Measurements from ENCODE around the gene TSPAN31. TPM values are rescaled to one million over a fixed set of nuclear protein-coding genes. Genes with fewer than 3 reads are reported as not detected.
A peak's percentile ranks its signal among the peaks of the same experiment; 100 is the strongest.

TSPAN31 gene
- total and polyA plus RNA-seq, 9 of the 15 experiments (the other 6 are each of a cell fraction or from before 2014, with no cell fraction given) = 11.3 to 26.4 (median 14.3) TPM

DNA sequence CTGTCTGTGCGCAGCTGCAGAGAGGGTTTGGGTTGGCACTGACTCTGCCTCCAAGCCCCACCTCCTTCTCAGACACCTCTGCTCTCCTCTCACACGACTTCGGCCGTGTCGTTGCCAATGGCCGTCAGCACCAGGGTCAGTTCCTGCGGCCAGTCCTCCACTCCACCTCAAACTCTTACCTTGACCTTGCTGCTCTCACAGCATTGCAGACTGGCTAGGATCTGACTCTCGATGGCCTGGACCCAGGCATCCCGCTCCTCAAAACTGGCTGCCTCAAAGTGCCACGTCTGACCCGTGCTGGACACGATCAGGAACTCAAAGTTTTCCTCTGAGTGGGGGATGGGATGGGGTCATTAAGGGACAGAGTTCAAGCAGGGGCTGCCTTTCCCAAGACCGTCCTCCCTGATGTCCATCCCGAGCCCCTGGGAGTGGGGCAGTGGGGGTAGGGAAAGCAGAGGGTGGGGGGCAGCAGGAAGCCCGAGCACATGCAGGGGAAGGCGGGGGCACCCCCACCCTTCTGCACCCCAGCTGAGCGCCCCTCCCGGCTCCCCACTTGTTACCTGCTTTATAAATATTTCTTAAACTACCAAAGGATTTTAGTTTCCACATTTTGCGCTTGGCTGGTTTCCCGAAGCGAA lies 17.0 kb upstream of the TSPAN31 start:
- peaks cover 0 to 20% of the 10 kb centered on the region in 2 experiments; a peak in 2 of 5 replicates for H3K4me1 ChIP-seq (replicated peaks in 1 of 2; ENCODE audit: control insufficient read depth in 2 of 2, insufficient read depth in 2 of 2, low read length in 2 of 2)
- intact Hi-C loops (cut with micrococcal nuclease) (no loop called here), in situ Hi-C loops (cut with MboI) (no loop called here)
- H2AFZ ChIP-seq (ENCODE audit: low read depth, low read length) = no peak overlapping the region
- peak overlapping the region in 1 of 2 experiments; percentile 68; a peak in 1 of 4 replicates for H3K9ac ChIP-seq (ENCODE audit: insufficient read depth in 1 of 2, low read depth in 2 of 2, low read length in 2 of 2)
- H3K9me3 ChIP-seq (replicated peaks; ENCODE audit: control insufficient read depth, insufficient read depth, low read depth, low read length) = no peaks in the 10 kb centered on the region; the same call in 1 of the 2 replicates
- ATAC-seq (peak; percentile 27; the same call in 1 of the 3 replicates), FAIRE-seq (no peak), DNase-seq (ENCODE audit: extremely low read depth in 1 of 4, low spot score in 3 of 4) (no peak)
- CTCF ChIA-PET (ENCODE audit: low intra/inter-chr PET ratio) = no interaction called here
- peaks cover 4% of the 10 kb centered on the region for H3K9me1 ChIP-seq (ENCODE audit: control insufficient read depth, insufficient read depth, low read length)
- peaks cover 33 to 37% of the 10 kb centered on the region in 2 experiments for H3K27me3 ChIP-seq (ENCODE audit: control insufficient read depth in 2 of 2, insufficient read depth in 2 of 2, low read length in 2 of 2)
- H3K36me3 ChIP-seq (ENCODE audit: control insufficient read depth, insufficient read depth, low read length) = no peaks in the 10 kb centered on the region
- H4K20me1 ChIP-seq (replicated peaks; ENCODE audit: control insufficient read depth, insufficient read depth, low read length) = no peaks in the 10 kb centered on the region; the same call in 1 of the 2 replicates
- POLR2A ChIA-PET = no interaction called here
- H3K4me3 ChIP-seq = no peak overlapping the region
- TF ChIP-seq, protein P1, sequence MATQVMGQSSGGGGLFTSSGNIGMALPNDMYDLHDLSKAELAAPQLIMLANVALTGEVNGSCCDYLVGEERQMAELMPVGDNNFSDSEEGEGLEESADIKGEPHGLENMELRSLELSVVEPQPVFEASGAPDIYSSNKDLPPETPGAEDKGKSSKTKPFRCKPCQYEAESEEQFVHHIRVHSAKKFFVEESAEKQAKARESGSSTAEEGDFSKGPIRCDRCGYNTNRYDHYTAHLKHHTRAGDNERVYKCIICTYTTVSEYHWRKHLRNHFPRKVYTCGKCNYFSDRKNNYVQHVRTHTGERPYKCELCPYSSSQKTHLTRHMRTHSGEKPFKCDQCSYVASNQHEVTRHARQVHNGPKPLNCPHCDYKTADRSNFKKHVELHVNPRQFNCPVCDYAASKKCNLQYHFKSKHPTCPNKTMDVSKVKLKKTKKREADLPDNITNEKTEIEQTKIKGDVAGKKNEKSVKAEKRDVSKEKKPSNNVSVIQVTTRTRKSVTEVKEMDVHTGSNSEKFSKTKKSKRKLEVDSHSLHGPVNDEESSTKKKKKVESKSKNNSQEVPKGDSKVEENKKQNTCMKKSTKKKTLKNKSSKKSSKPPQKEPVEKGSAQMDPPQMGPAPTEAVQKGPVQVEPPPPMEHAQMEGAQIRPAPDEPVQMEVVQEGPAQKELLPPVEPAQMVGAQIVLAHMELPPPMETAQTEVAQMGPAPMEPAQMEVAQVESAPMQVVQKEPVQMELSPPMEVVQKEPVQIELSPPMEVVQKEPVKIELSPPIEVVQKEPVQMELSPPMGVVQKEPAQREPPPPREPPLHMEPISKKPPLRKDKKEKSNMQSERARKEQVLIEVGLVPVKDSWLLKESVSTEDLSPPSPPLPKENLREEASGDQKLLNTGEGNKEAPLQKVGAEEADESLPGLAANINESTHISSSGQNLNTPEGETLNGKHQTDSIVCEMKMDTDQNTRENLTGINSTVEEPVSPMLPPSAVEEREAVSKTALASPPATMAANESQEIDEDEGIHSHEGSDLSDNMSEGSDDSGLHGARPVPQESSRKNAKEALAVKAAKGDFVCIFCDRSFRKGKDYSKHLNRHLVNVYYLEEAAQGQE (IDR thresholded peaks at IDR 0.05; ENCODE audit: borderline replicate concordance) = peak; percentile 87
- TF ChIP-seq, protein P1 (CRISPR knock-in tag; IDR thresholded peaks at IDR 0.05; ENCODE audit: low read depth) = no peak
- TF ChIP-seq EHMT2 (IDR thresholded peaks at IDR 0.05) = peak; percentile 88
- TF ChIP-seq SMC3 (conservative IDR thresholded peaks at IDR 0.05; ENCODE audit: insufficient read depth, low read depth, low read length) = no peak
- peak; percentile 79 for TF ChIP-seq MIER1 (IDR thresholded peaks at IDR 0.05; ENCODE audit: low read depth)
- no peak overlapping the region for H3K27ac ChIP-seq (ENCODE audit: extremely low read depth, low read depth, low read length)
- H3K4me2 ChIP-seq (ENCODE audit: insufficient read depth, low read length) = no peak overlapping the region
- H3K79me2 ChIP-seq (ENCODE audit: control insufficient read depth, insufficient read depth, low read length) = no peaks in the 10 kb centered on the region
- BruUV-seq (replicated peaks) = no TSS peak
- 7% methylated on average over 17 of the region's 21 CpGs for WGBS (ENCODE audit: insufficient coverage, low coverage, missing lambda C conversion rate)

Data from K562 (cell line).